NB4 (cell line): ENCODE measurements around the gene DYNC1LI1.

ENCODE experiments used
- POLR2A ChIP-seq: IDR thresholded peaks from 2 replicates; pipeline ENCODE4 v1.6.1; 2011; ENCODE audit warnings: mild to moderate bottlenecking; ENCODE audit not compliant: insufficient read length; ENCODE audit errors: extremely low read depth
- TF ChIP-seq, protein P1 (sequence below): IDR thresholded peaks from one replicate; pipeline ENCODE4 v1.5.1; 2012; ENCODE audit warnings: low read depth, low read length
- TF ChIP-seq, protein P2 (sequence below): IDR thresholded peaks from 2 replicates; pipeline ENCODE4 v1.6.1; 2011; ENCODE audit warnings: low read depth, low read length

DNA sequence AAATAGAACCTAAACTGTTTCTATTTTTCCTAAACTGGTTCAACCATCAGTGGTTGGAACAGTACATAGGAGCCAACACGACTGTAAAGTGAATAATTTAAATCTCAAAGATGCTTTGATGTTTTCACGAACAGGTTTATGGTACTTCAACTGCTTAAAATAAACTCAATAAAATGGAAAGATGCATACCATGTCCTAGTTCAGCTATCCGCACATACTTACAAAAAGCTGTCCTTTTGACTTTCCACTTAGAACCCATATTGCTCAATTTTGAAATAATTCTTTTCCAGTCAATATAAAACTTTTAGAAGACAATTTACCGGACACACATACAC, 68.9 kb downstream of the DYNC1LI1 start:
- TF ChIP-seq, protein P1, sequence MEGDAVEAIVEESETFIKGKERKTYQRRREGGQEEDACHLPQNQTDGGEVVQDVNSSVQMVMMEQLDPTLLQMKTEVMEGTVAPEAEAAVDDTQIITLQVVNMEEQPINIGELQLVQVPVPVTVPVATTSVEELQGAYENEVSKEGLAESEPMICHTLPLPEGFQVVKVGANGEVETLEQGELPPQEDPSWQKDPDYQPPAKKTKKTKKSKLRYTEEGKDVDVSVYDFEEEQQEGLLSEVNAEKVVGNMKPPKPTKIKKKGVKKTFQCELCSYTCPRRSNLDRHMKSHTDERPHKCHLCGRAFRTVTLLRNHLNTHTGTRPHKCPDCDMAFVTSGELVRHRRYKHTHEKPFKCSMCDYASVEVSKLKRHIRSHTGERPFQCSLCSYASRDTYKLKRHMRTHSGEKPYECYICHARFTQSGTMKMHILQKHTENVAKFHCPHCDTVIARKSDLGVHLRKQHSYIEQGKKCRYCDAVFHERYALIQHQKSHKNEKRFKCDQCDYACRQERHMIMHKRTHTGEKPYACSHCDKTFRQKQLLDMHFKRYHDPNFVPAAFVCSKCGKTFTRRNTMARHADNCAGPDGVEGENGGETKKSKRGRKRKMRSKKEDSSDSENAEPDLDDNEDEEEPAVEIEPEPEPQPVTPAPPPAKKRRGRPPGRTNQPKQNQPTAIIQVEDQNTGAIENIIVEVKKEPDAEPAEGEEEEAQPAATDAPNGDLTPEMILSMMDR: no peak
- no peak for TF ChIP-seq POLR2A
- TF ChIP-seq, protein P2, sequence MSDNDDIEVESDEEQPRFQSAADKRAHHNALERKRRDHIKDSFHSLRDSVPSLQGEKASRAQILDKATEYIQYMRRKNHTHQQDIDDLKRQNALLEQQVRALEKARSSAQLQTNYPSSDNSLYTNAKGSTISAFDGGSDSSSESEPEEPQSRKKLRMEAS: no peak
